ENCODE measurements around the gene SLC2A1.

The SLC2A1 gene

DNA sequence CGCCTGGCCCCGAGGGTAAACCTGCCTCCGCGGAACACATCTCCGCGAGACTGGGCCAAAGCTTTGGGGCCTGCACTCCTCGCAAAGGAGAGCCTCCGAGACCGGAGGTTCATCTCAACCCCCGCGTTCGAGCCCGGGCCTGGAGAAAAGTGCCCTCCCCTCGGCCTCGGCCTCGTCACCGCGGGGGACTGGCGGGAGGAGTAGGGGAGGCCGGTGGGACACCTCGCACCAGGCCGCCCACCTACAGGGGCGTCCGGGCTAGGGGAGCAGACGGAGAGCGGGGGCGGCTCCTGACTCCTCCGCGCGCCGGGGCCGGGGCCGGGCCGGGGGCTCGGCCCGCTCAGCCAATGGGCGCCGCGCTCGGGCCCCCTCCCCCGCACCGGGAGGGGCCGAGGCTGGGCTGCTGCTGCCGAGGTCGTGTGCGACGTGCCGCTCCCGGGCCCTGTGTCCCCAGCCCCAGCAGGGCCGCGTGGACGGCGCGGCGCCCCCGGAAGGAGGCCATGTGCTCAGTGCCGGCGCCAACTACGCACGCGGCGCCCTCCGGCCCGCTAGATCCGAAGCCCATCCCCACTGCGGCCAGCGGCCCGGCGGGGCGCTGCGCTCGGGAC lies 684 bp downstream of the SLC2A1 start:
- DNase-seq = peak; percentile 75

DNA sequence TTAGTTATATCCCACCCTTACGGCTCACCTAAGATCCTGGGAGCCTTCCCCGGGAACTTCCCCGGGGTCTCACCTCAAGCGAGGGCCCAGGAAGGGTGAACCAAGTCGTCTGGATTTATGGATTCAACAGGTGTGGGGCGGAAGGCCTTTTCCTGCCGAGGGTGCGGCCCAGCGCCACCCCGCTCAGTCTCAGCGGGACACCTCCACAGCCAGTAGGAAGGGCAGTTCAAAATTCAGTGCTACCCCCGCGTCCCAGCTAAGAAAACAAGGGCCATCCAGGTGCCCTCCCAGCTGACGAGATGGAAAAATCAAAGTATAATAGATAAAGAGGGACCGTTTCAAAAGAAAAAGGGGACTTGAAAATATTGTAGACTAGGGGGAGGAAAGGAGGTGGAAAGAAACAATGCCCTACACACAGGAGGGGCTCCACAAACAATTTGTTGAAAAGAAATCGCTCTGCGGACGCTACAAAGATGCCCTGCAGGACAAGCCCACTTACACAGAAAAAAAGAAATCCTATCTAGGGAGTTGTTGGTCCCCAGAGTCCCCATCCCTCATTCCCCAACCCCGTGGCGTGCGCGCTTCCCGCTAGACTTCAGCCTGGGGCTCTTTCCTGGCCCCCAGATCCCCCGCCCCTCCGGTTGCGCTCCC lies 1.3 kb downstream of the SLC2A1 start:
- no peak for DNase-seq

DNA sequence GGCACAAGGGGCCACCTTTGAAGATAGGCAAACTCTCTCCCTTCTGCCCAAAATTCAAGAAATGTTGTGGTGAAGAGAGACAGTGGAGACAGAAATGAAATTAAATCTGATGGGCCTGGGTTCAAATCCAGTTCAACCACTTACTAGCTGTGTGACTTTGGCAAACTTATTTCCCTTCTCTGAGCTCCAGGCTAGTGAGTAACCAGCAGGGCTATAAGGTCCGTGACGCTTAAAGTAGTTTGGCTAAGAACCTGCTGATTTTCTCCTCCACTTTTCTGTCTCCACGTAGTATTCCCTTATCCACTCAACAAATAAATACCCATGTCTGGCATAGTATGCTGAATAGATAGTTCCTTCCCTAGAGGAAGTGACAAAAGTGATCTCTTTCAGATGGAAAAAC lies 1.9 kb downstream of the SLC2A1 start:
- no peak for DNase-seq

DNA sequence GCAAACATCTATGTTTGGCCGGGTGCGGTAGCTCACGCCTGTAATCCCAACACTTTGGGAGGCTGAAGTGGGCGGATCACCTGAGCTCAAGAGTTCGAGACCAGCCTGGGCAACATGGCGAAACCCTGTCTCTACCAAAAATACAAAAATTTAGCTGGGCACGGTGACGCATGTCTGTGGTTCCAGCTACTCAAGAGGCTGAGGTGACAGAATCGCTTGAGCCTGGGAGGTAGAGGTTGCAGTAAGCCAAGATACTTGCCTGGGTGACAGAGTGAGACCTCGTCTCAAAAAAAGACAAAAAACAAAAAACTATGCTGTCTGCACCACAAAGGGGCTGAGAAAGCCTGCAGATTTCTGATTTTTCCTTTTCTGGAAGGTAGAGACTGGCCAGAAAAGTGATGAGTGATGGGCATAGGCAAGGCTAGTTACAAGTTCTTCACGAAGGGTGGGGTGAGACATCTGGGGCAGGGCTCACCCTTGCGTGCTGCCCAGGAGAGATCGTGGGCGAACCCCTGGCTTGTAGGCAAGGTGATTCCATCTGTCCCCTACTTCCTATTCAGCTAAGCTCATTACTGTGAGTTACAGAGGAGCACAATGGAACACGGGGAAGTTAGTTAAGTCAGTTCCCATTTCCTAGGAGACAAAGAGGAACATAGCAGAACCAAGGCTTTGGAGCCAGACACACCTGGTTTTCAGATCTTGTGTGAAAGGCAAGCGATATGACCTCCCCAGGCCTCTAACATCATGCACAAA lies 3.2 kb downstream of the SLC2A1 start:
- DNase-seq = no peak

DNA sequence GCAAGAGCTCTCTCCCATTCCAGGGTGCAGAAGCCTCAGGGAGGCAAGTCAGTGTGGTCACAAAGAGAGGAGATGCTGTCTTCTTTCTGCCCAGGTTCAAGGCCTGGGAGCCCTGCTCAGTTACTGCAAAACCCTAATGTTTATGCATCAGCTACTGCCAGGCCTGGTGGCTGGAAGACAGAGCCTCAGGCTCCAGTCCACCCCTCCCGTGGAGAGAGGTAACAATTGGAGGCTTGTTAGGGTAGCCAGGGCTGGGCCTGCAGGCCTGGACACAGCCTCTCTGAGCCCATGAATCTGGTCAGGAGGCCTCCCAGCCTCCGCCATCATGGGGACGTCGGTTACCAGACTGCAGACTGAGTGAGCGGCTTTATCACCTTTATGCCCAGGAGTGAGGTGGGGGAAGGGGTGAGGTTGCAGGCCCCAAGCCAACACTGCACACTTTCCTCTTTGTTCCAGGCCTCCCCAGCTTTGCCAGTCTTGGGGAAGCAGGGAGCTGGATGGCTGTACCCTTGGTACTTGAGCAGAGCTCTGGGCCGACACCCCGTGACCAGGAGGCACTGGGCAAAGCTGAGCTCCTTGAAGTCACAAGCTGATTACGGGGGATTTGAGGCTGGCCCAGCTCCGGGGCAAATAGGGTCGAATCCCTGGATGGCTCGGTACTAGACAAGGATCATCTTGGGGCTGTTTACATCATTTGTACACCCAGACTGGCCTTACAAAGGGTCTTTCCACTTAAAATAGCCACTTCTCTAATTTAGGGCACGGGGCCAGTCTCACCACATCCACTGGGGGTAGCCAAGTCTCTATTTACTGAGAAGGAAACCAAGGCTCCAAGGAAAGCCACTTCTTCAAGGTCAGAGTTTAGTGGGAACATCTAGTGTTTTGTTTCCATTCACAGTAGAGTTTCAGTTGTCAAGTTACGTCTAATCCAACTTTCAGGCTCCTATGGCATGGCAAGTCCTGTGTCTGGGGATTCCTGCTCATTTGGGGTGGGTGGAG lies 5.2 kb downstream of the SLC2A1 start:
- DNase-seq = no peak

DNA sequence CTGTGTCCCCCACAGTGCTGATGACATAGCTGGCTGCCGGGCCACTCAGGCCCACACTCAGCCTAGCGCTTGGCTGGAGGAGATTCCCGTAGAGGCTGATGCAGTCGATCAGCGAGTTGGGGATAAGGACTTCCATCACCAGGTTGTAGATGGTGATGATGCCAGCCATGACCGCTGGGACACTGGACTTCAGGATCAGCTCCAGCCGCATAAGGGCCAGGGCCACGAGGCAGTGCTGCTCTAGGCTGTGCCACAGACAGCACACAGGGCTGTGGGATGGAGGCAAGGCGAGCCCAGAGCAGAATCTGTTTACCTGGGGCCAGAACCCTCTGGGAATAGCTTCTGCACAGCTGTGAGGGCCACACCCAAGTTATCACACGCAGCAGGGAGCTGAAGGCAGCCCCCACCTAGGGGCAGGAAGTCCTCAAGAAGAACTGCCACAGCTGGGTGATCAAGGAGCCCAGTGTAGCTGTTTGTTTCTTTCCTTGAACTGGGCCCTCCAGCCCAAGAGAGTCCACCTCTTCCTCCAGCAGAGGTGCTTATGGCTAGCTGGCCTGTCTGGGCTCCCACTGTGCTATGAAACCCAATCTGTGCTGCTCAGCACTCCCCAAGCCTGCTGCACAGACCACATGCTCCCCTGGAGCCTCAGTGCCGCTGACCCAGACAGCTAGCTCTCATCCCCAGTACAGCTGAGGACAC lies 6.2 kb downstream of the SLC2A1 start:
- no peak for DNase-seq

DNA sequence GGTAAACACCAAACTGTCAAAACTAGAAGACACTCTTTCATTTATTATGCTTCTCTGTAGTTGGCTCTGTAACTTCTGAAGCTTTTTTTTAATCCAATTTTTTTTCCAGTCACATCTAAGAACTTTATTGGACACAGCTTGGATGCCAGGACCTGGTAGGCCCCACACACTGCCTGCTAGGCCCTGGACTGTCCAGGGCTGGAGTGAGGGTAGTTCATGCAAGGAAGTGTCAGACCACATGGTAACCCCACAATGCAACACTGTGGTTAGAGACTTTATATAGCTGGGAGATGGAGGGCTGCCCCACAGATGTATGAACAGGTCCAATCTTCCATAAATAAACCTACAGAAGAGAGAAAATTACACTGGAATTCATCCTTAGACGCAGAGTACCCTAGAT lies 7.1 kb downstream of the SLC2A1 start:
- DNase-seq = no peak

DNA sequence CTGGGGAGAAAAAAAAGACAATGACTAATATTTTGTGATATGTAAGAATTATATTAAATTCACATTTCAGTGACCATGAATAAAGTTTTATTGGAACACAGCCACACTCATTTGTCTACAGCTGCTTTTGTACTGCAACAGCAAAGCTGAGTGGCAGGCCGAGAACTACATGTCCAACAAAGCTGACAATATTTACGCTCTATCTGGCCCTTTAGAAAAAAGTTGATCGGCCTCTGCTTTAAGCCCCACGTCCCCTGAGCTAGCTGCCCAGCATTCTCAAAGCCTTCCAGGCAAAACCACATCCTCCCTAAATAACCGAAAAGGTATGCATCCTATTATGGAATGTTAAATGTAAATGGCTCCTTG lies 8.6 kb downstream of the SLC2A1 start:
- no peak for DNase-seq

DNA sequence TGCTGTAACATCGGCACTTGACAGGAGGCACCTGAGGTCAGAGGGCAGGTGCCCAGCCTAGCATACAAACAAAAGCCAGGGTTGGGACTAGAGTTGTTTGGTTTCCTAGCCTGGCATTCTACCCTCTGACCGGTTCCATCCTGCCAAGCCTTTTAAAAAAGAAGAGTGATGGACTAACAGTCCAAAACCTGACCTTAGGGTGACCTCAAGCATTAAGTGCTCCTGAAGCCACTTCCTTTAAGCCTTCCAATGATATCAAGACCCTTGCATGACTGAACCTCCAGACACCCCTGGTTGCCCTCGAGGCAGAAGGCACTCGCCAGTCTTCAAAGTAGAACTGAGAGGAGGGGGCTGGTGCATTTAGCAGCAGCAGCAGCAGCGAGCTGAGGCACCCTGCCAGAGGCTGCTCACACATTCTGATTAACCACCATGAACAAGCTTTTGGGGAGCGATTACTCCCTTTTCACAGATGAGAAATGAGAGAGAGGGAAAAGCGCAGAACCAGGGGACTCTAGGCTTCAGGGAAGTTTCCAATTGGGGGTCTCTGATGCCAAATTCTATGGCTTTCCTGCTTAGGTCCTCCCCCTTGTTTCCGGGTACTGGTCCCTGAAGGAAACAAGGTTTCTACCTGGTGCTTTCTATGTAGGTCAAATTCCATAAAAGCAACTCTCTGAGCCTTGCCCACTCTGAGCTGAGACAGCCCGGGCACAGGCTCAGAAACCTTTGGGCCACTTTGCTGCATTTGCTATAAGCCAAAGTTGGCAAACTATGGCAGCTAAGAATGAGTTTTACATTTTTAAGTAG lies 9.2 kb downstream of the SLC2A1 start:
- DNase-seq = no peak

DNA sequence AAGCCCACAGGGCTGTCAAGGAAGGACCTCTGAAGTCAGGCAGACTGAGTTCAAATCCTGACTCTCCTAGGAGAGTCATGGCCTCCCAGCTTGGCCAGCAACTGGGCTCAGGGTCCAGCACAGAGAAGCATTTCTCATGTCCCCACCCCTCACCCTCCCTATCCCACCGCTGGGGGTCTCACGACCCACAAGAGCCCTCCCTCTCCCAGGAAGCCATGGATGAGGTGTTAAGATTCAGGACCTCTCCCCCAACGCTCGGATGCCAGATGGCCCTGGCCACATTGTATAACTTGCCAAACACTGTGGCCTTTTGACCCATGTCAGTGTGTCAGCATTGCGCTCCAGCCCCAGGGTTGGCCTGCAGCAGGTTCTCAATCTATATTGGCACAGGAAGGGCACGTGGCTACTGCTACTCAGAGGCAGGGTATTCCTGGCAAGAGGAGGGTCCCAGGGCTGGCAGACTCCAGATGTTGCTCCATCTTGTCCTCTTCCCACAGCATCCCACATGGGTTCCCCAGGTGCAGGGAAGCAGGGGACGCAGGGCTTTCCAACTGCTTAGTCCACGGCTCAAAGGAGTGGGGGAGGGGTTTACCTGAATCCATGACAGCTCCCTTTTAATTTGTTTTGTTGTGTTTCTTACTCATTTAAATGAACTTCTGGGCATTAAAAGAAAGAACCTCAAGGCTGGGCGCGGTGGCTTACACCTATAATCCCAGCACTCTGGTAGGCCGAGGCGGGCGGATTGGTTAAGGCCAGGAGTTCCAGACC lies 10.5 kb downstream of the SLC2A1 start:
- DNase-seq = no peak

DNA sequence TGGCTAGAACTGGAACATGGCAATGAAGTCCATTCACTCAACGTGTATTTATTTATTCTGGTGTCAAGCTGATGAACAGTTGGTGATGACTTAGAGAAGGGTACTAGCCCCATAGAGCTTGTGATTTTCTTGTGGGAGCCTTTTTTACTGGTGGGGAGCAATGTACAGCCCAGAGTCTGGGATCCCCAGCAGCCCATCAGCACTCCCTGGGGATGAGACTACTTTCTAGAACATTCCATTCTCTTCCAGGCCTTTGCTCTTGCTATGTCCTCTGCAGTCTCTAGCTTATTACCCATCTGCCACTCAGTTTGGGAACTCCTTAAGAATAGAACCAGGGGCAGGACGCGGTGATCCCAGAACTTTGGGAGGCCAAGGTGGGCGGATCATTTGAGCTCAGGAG lies 11.6 kb downstream of the SLC2A1 start:
- DNase-seq = no peak

DNA sequence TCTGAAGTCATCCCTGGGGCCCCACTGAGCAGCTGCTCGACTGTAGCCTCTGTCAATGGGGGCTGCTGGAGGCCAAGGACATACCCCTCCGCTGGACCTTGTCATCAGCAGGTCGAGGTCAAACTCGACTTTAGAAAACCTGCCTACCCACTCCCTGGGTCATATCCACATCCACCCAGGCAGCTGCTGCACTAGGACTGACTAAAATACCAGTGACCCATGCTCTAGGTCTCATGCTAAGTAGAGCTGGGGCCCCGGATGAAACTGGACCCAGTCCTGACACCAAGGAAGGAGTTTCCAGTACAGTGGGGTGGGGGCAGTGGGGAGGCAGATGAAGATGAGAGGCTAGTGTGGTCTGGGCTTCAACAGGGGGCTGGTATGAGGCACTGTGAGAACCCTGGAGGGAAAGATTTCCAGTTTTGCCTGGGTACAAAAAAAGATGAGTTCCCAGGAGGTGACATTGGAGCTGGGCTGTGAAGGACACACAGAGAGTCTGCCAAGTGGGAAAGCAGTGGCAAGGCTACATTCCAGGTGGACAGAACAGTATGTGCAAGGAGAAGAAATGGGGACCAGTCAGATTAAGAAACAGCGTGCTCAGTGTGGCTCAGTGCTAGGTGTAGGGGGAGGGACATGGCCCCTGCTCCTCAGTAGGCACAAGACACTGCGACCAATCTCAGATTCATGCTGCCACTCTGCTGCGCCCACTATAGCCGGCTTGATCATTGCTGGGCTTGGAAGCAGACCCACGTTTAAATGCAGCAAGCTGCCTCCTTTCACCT lies 12.4 kb downstream of the SLC2A1 start:
- no peak for DNase-seq

DNA sequence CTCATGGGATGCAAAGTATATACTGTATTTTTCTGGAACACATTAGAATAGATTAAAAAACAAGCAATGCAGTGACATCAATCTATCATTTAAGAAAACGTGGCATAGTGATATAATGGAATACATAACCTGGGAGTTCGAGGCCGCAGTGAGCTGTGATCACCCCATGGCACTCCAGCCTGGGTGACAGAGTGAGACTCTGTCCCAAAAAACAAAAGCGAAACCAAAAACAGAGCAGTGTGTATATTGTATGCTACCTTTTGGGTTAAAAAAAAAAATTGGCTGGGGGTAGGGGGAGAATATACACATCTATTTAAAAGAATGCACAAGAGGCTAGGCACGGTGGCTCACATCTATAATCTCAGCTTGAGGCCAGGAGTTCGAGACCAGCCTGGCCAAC lies 13.5 kb downstream of the SLC2A1 start:
- DNase-seq = no peak

DNA sequence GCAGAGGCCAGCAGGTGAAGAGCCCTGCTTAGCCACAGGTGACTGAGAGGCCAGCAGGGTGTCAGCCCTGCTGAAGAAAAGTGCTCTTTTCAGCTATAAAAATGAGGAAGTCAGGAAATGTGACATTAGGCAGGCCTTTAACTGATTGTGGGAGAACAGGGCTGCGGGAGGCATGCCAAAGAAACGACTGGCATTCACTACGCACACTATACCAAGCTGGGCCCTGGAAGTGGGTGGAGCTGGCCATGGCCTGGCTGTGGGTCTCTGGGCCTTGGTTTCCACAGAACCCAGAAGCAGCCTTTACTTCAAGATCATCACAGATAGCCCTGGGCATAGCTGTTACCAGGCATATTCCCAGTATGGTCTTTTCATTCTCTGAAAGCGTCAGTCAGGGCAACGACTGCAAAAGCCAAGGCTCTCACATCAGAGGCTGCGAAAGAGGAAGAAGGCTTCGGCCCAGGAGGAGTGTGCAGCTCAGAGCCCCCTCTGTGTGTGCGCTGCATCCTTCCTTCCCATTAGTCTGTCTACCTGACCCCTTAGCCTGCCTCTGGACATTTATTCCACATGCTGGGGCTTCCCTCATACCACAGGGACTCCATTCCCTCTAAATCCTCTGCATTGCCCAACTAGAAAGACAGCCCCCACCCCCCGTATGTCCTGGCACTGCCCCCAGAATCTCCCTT lies 14.3 kb downstream of the SLC2A1 start:
- DNase-seq = no peak

DNA sequence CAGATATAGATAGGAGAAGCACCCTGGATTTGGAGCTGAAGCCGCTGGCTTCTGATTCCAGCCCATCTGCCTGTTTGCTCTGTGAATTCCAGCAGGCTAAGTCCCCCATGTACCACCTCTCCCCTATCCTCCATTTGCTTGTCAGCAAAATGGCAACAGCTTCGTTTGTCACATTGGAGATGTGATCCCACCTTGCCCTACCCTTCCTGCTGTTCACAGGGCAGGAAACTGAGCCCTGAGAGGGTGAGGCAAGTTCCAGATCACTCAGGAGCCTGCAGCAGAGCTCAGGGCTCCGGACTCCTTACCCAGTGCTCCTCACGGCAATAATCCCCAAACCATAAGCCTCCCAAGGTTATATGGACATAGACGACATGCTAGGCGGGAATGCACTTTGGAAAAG lies 14.9 kb downstream of the SLC2A1 start:
- no peak for DNase-seq

DNA sequence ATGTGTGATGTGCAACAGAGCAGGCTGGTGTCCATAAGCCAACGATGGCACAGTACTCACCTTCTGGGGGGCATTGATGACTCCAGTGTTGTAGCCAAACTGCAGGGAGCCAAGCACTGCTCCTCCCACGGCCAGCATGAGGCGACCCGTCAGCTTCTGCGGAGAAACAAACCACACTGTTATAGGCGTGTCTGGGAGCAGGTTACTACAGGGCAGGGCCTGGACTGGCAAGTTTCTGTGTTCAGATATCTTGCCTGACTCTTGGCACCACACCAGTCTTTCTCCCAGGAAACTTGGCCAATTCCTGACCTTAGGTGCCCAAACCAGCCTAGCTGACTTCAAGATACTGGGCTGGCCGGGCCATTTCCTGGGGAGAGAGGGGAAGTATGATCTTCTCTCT lies 15.5 kb downstream of the SLC2A1 start:
- no peak for DNase-seq

DNA sequence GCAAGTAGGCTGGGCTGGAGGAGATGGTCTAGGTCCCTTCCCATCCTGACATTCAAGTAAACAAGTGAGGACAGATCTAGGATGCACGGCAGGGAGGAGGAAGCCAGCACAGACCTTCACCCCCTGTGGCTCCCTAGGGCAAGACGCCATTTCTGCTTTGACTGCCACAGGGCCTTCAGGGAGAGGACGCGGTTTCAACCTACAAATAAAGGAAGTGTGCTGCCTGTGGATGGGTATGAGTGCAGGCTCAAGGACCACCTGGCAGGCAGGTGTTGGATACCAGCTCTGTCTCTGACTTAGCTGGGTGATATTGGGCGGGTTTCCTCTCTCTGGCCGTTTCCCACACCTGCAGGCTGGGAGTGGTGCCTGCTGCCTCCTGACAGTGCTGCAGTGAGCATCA lies 16.2 kb downstream of the SLC2A1 start:
- peak; percentile 26 for DNase-seq

DNA sequence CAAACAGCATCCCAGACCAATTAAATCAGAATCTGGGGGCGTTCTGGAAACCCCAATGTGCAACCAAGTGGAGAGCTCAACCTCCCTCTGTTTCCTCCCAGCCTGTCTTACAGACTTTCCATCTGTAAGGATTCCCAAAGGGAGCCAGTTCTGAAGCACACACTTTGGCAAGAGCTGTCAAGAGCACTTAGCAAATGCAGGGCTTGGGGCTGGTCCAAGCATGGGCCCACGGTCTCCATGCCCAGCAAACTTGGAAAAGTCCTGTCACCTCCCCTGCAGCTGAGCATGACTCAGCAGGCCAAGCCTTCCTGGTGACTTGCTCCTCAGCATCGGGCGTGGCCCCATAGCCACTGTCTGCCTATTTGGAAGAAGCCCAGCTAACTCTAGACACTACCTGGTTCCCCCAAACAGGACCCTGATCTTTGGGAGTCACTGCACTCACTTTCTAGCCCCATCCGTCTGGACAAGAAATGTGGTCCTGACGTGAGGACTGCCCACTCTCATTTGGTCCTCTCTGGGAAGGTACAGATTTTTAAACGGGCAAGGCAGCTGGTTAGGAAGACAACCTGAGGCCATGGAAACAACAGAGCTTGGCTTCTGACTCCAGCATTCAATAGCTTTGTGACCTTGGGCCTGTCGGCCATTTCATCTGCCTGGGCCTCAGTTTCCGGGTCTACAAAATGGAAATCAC lies 16.9 kb downstream of the SLC2A1 start:
- peak; percentile 32 for DNase-seq

Data from NCI-H1105 (cell line).